Astrocyte (in vitro differentiated cells and primary cell): ENCODE results near the gene DGKB. TPM values are rescaled to one million over a fixed set of nuclear protein-coding genes. Genes with fewer than 3 reads are reported as not detected.

ENCODE experiments used
- DNase-seq: peaks from one replicate; pipeline ENCODE4 v3.0.0-alpha.2; 2010; ENCODE audit warnings: low read depth
- FAIRE-seq: peaks from 2 replicates; lab custom pipeline; 2011; peaks lifted over from hg19 to GRCh38; lab: Jason Lieb, UNC
- H2AFZ ChIP-seq: 2 replicates; pipeline ENCODE4 v1.6.0; 2012; ENCODE audit warnings: low read depth, low read length, inconsistent platforms
- H3K27ac ChIP-seq: 2 replicates; pipeline ENCODE4 v1.5.1; 2011; ENCODE audit warnings: low read depth, low read length, inconsistent platforms
- H3K27me3 ChIP-seq: 2 replicates; pipeline ENCODE4 v1.6.0; 2011; ENCODE audit warnings: low read length, inconsistent platforms; ENCODE audit not compliant: insufficient read depth
- H3K36me3 ChIP-seq: 2 replicates; pipeline ENCODE4 v1.5.1; 2011; ENCODE audit warnings: low read length, inconsistent platforms; ENCODE audit not compliant: insufficient read depth
- H3K4me1 ChIP-seq: 2 replicates; pipeline ENCODE4 v1.5.1; 2011; ENCODE audit warnings: low read length, inconsistent platforms; ENCODE audit not compliant: insufficient read depth
- H3K4me2 ChIP-seq: 2 replicates; pipeline ENCODE4 v1.6.0; 2012; ENCODE audit warnings: low read length, inconsistent platforms
- H3K4me3 ChIP-seq: 2 replicates; pipeline ENCODE4 v1.5.1; 2011; ENCODE audit warnings: low read depth, mild to moderate bottlenecking, low read length, inconsistent platforms; ENCODE audit not compliant: insufficient read depth
- H3K79me2 ChIP-seq: 2 replicates; pipeline ENCODE4 v1.6.0; 2012; ENCODE audit warnings: mild to moderate bottlenecking, low read length, inconsistent platforms; ENCODE audit not compliant: insufficient read depth
- H3K9ac ChIP-seq: 2 replicates; pipeline ENCODE4 v1.6.0; 2012; ENCODE audit warnings: mild to moderate bottlenecking, low read length, inconsistent platforms
- H3K9me3 ChIP-seq: 2 replicates; pipeline ENCODE4 v1.5.1; 2012; ENCODE audit warnings: low read depth, mild to moderate bottlenecking, low read length, inconsistent platforms; ENCODE audit not compliant: insufficient read depth
- H4K20me1 ChIP-seq: 2 replicates; pipeline ENCODE4 v1.6.0; 2012; ENCODE audit warnings: low read length, inconsistent platforms; ENCODE audit not compliant: insufficient read depth
- H3K27ac Mint-ChIP-seq: one replicate; pipeline ENCODE4 v1.8.0; 2021; ENCODE audit warnings: mild to moderate bottlenecking, mixed read lengths; ENCODE audit not compliant: unreplicated experiment
- H3K27me3 Mint-ChIP-seq: one replicate; pipeline ENCODE4 v1.8.0; 2021; ENCODE audit warnings: low read depth, mixed read lengths; ENCODE audit not compliant: unreplicated experiment
- H3K36me3 Mint-ChIP-seq: one replicate; pipeline ENCODE4 v1.8.0; 2021; ENCODE audit warnings: low read depth, mixed read lengths; ENCODE audit not compliant: unreplicated experiment
- H3K4me1 Mint-ChIP-seq: one replicate; pipeline ENCODE4 v1.8.0; 2021; ENCODE audit warnings: low read depth, mixed read lengths; ENCODE audit not compliant: unreplicated experiment
- H3K4me3 Mint-ChIP-seq: one replicate; pipeline ENCODE4 v1.8.0; 2021; ENCODE audit warnings: mild to moderate bottlenecking, moderate library complexity, mixed read lengths; ENCODE audit not compliant: unreplicated experiment
- H3K9me3 Mint-ChIP-seq: one replicate; pipeline ENCODE4 v1.8.0; 2021; ENCODE audit warnings: mild to moderate bottlenecking, mixed read lengths; ENCODE audit not compliant: unreplicated experiment
- CTCF ChIP-seq: IDR thresholded peaks from 2 replicates; pipeline ENCODE4 v1.5.1; 2011; ENCODE audit warnings: low read depth, mild to moderate bottlenecking, inconsistent platforms, low read length, moderate library complexity; ENCODE audit not compliant: insufficient read depth
- EZH2 ChIP-seq: IDR thresholded peaks from 2 replicates; pipeline ENCODE4 v1.6.1; 2012; ENCODE audit warnings: mild to moderate bottlenecking, low read length, inconsistent platforms; ENCODE audit not compliant: insufficient read depth
- total RNA-seq: library from RNA; stranded (reverse); gene quantifications from 2 replicates; pipeline ENCODE4 v1.2.1, GENCODE V29; 2021

DGKB gene
- total RNA-seq, 1 donor from 2014 or later, result 0.39 TPM

DNA sequence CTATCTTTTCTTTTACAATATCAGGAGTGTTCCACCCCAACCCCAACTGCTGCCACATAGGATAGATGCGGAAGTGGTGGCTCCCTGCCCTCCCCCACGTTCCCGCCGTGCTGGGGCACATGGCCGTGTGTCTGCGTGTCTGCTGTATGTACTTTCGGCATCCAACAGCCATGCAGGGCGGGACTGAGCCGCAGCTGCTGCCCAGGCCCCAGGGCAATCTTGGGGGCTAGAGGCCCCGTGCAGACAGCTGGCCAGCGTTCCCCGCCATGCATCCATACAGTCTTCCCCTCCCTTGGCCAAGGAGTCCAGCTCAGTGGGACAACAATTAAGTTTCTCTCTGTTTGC lies 162.7 kb downstream of the DGKB start:
- H3K4me2 ChIP-seq, result no peak overlapping the region
- Mint-ChIP-seq H3K9me3 (peaks cover 7% of the 10 kb centered on the region), H3K4me1 (no peaks in the 10 kb centered on the region), H3K4me3 (no peak overlapping the region), H3K36me3 (no peaks in the 10 kb centered on the region), H3K27me3 (no peaks in the 10 kb centered on the region), H3K27ac (no peak overlapping the region)
- H3K9me3 ChIP-seq, result peaks cover 5% of the 10 kb centered on the region
- no peaks in the 10 kb centered on the region for H3K27me3 ChIP-seq
- no peaks in the 10 kb centered on the region for H3K79me2 ChIP-seq
- DNase-seq, result no peak
- no peak overlapping the region for H3K9ac ChIP-seq
- H3K4me1 ChIP-seq, result no peaks in the 10 kb centered on the region
- no peaks in the 10 kb centered on the region for H3K36me3 ChIP-seq
- no peak for FAIRE-seq
- TF ChIP-seq EZH2, result no peak
- TF ChIP-seq CTCF, result no peak
- H3K27ac ChIP-seq, result no peak overlapping the region
- no peaks in the 10 kb centered on the region for H4K20me1 ChIP-seq
- no peak overlapping the region for H3K4me3 ChIP-seq
- H2AFZ ChIP-seq, result no peak overlapping the region

GRCh38 chr7:14739168-14739840 lies 163.2 kb downstream of the DGKB start:
- H3K4me1 Mint-ChIP-seq, result no peaks in the 10 kb centered on the region
- H3K27me3 ChIP-seq, result no peaks in the 10 kb centered on the region
- no peaks in the 10 kb centered on the region for H3K79me2 ChIP-seq
- H3K4me3 ChIP-seq, result no peak overlapping the region
- no peak for TF ChIP-seq CTCF
- no peaks in the 10 kb centered on the region for H4K20me1 ChIP-seq
- H3K36me3 Mint-ChIP-seq, result no peaks in the 10 kb centered on the region
- H3K4me2 ChIP-seq, result no peak overlapping the region
- no peak for DNase-seq
- H3K4me3 Mint-ChIP-seq, result no peak overlapping the region
- H3K27me3 Mint-ChIP-seq, result no peaks in the 10 kb centered on the region
- no peaks in the 10 kb centered on the region for H3K36me3 ChIP-seq
- H3K27ac ChIP-seq, result no peak overlapping the region
- H3K27ac Mint-ChIP-seq, result no peak overlapping the region
- H3K4me1 ChIP-seq, result no peaks in the 10 kb centered on the region
- no peak overlapping the region for H3K9ac ChIP-seq
- H3K9me3 Mint-ChIP-seq, result peaks cover 7% of the 10 kb centered on the region
- H3K9me3 ChIP-seq, result peaks cover 5% of the 10 kb centered on the region
- H2AFZ ChIP-seq, result no peak overlapping the region
- FAIRE-seq, result no peak

GRCh38 chr7:14738086-14738485 lies 164.5 kb downstream of the DGKB start:
- Mint-ChIP-seq H3K27me3 (no peaks in the 10 kb centered on the region), H3K9me3 (peaks cover 7% of the 10 kb centered on the region), H3K4me1 (no peaks in the 10 kb centered on the region), H3K36me3 (no peaks in the 10 kb centered on the region), H3K4me3 (no peak overlapping the region), H3K27ac (no peak overlapping the region)
- H3K4me1 ChIP-seq, result no peaks in the 10 kb centered on the region
- no peaks in the 10 kb centered on the region for H3K27me3 ChIP-seq
- H3K27ac ChIP-seq, result no peak overlapping the region
- H3K4me2 ChIP-seq, result no peak overlapping the region
- H3K4me3 ChIP-seq, result no peak overlapping the region
- H3K36me3 ChIP-seq, result no peaks in the 10 kb centered on the region
- no peak for FAIRE-seq
- no peak for TF ChIP-seq CTCF
- TF ChIP-seq EZH2, result no peak
- H3K9me3 ChIP-seq, result peaks cover 5% of the 10 kb centered on the region
- no peaks in the 10 kb centered on the region for H3K79me2 ChIP-seq
- H2AFZ ChIP-seq, result no peak overlapping the region
- no peak overlapping the region for H3K9ac ChIP-seq
- H4K20me1 ChIP-seq, result no peaks in the 10 kb centered on the region
- no peak for DNase-seq
